HL-60 (cell line): ENCODE data around the gene BCHE.

Experiments used
- DNase-seq, 2 experiments: peaks; one replicate each; pipeline ENCODE4 v3.0.0-alpha.2; 2010 to 2020; ENCODE audit warnings: low read depth in 1 of 2, low spot score in 1 of 2
- H3K27ac ChIP-seq: fragments of 250-450 bp; sonication (Bioruptor Pico); replicated peaks from 2 replicates; pipeline ENCODE4 v1.5.1; 2020; ENCODE audit warnings: mild to moderate bottlenecking, moderate library complexity
- H3K27me3 ChIP-seq: fragments of 250-450 bp; sonication (Bioruptor Pico); 2 replicates; pipeline ENCODE4 v1.5.1; 2021; ENCODE audit warnings: mild to moderate bottlenecking, moderate library complexity; ENCODE audit not compliant: insufficient read depth, poor library complexity, severe bottlenecking
- H3K4me3 ChIP-seq: replicated peaks from 2 replicates; pipeline ENCODE4 v1.5.1; 2011; ENCODE audit warnings: mild to moderate bottlenecking, control low read depth, low read length; ENCODE audit not compliant: insufficient read depth
- CTCF ChIP-seq: IDR thresholded peaks from one replicate; pipeline ENCODE4 v1.5.1; 2011; ENCODE audit warnings: low read length, control low read depth, inconsistent platforms; ENCODE audit not compliant: insufficient read depth
- GABPA ChIP-seq: IDR thresholded peaks from 2 replicates; pipeline ENCODE4 v1.6.1; 2012; ENCODE audit warnings: low read depth
- POLR2AphosphoS5 ChIP-seq: IDR thresholded peaks from 2 replicates; pipeline ENCODE4 v1.6.1; 2012; ENCODE audit warnings: low read depth
- REST ChIP-seq: IDR thresholded peaks from 2 replicates; pipeline ENCODE4 v1.6.1; 2012; ENCODE audit warnings: low read depth; ENCODE audit not compliant: insufficient replicate concordance
- SPI1 ChIP-seq: IDR thresholded peaks from 2 replicates; pipeline ENCODE4 v1.6.1; 2012; ENCODE audit warnings: low read depth, mild to moderate bottlenecking, borderline replicate concordance

BCHE gene

DNA sequence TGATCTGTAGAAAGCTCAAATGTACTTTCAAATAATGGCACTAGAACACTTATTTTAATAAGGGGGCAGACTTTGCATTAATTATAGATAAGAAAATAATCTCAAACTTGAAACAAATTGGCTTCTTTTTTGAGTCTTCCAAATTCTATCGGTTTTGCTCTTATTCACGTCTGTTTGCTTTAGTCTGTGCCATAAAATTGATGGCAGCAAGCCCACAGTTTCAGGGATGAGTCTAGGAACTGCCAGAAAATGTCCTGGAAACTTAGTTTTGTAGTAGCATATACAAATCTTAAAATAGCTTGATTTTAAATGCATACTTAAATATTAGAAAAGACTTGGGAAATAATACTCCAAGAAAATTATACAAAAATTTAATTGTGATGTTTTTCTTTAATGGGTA, 39.7 kb downstream of the BCHE start:
- TF ChIP-seq CTCF: no peak
- DNase-seq: no peak

GRCh38 chr3:165796701-165797100, 40.5 kb downstream of the BCHE start:
- no peak for TF ChIP-seq POLR2AphosphoS5
- TF ChIP-seq CTCF: no peak
- no peak for TF ChIP-seq GABPA
- TF ChIP-seq REST: no peak
- TF ChIP-seq SPI1: no peak
- no peak for DNase-seq
- Histone ChIP-seq H3K4me3 (no peak overlapping the region), H3K27me3 (no peaks in the 10 kb centered on the region), H3K27ac (no peak overlapping the region)

More for the DNA sequence above, 39.7 kb downstream of the BCHE start:
- no peaks in the 10 kb centered on the region for H3K27me3 ChIP-seq
- no peak overlapping the region for H3K4me3 ChIP-seq
- H3K27ac ChIP-seq: no peak overlapping the region

- no peaks in the 10 kb centered on the region for H3K27me3 ChIP-seq
- H3K4me3 ChIP-seq: no peak overlapping the region
- TF ChIP-seq REST (no peak), POLR2AphosphoS5 (no peak), SPI1 (no peak), GABPA (no peak), CTCF (no peak)
- no peak overlapping the region for H3K27ac ChIP-seq
- no peak for DNase-seq
Measured at GRCh38 chr3:165788531-165788930, 48.7 kb downstream of the BCHE start.

- Histone ChIP-seq H3K4me3 (no peak overlapping the region), H3K27ac (no peak overlapping the region), H3K27me3 (no peaks in the 10 kb centered on the region)
- TF ChIP-seq REST (no peak), CTCF (no peak)
- no peak for DNase-seq
Measured at GRCh38 chr3:165786013-165786412, 51.2 kb downstream of the BCHE start.
